GM19025 (cell line): ENCODE data around the gene ECM2.
"Not testable (repeated sequence)": the region's sequence is repeated elsewhere in the genome, so short reads cannot be mapped to it uniquely, and the experiment has no call there.

Source experiments
- ATAC-seq: cut with Tn5 transposase; IDR thresholded peaks from one replicate; pipeline ENCODE4 v1.9.1; 2021; ENCODE audit warnings: mild to moderate bottlenecking, low read depth, moderate library complexity; ENCODE audit not compliant: unreplicated experiment

ECM2 gene

DNA sequence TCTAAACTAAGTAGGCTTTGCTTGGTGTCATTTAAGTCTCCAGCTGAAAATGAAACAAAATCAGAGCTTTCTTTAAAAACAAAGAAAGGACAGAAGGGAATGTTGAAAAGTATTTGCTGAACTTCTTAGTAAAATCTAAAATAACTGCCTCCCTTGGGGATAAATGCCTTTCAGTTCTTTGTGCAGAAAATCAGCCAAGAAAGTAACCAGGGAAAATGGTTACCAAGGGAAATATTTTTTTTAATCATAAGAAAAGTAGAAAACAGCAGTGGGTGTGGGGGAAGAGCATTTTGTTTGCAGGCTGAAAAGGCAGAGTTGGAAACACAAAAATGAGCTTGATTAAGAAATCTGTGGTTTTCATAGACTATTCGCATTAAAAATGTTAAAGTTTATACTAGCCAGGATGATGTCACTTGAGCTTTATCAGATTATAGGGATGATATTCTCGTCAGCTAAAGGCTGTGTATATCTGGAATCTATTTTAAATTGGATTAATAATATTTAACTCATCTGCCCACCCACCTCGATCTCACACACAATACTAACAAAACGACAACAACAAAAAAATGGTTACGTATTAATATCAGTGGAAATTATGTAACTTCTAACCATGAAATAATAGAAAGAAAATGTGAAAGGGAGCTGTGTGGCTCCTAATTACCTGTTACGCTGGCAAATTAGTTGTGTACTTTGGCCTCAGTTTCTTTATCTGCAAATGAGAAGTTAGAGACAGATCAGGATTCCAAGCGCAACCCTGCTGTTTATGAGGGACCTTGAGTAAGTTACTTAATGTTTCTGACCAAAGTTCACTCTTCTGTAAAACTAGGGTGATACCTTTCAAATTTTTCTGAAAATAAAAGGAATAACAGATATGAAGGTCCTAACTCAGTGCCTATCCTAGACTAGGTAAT is at the start of gene ECM2:
TSS of gene ECM2 (minus strand) at position 51 of the 911 bp plus-strand sequence. CDS start 13,124 bp downstream, outside the sequence.
- ATAC-seq = no peak

- no peak for ATAC-seq
Measured at GRCh38 chr9:92576175-92576574, 40.4 kb upstream of the ECM2 start.

DNA sequence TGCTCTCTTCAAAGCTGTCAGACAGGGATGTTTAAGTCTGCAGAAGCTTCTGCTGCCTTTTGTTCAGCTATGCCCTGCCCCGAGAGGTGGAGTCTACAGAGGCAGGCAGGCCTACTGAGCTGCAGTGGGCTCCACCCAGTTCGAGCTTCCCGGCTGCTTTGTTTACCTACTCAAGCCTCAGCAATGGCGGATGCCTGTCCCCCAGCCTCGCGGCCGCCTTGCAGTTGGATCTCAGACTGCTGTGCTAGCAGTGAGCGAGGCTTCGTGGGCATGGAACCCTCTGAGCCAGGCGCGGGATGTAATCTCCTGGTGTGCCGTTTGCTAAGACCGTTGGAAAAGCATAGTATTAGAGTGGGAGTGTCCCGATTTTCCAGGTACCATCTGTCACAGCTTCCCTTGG is 37.8 kb upstream of the ECM2 start:
- not testable (repeated sequence) for ATAC-seq

- not testable (repeated sequence) for ATAC-seq
Measured at GRCh38 chr9:92571871-92572270, 36.1 kb upstream of the ECM2 start.

DNA sequence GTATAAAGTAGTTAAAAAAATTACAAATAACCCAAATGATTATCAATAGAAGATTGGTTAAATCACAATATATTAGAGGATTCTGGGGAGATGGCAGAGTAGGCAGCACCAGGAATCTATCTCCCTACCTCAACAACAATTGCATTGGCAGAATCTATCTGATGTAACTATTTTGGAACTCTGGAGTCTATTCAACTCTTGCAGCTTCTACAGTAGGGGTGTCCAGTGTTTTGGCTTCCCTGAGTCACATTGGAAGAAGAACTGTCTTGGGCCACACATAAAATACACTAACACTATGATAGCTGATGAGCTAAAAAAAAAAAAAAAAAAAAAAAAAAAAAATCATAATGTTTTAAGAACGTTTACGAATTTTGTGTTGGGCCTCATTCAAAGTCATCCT is 29.2 kb upstream of the ECM2 start:
- no peak for ATAC-seq

GRCh38 chr9:92564504-92564903 is 28.7 kb upstream of the ECM2 start:
- ATAC-seq = no peak

- no peak for ATAC-seq
Measured at GRCh38 chr9:92563116-92564100, 27.6 kb upstream of the ECM2 start.

DNA sequence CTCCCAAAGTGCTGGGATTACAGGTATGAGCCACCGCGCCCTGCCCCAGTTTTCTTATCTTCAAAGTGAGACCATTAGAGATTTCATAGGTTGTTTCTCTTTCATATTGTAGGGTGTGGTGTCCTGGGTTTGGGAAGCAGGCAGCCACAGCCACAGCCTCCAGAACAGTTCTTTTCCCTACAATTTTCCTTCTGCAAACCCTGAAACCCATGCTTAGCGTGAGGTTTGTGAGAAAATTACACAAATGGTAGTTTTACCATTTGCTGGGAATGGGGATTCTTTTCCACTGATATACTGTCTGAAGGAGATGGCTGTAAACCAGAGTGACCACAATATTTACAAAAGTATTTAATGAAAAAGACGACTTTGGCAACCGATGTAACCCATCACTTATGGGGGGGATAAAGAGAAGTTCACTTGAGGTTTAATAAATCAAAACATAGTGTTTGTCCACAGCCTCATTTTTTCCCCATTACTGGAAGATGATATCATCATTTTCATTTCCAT is 26.7 kb upstream of the ECM2 start:
- no peak for ATAC-seq

- no peak for ATAC-seq
Measured at GRCh38 chr9:92561374-92562330, 25.9 kb upstream of the ECM2 start.

DNA sequence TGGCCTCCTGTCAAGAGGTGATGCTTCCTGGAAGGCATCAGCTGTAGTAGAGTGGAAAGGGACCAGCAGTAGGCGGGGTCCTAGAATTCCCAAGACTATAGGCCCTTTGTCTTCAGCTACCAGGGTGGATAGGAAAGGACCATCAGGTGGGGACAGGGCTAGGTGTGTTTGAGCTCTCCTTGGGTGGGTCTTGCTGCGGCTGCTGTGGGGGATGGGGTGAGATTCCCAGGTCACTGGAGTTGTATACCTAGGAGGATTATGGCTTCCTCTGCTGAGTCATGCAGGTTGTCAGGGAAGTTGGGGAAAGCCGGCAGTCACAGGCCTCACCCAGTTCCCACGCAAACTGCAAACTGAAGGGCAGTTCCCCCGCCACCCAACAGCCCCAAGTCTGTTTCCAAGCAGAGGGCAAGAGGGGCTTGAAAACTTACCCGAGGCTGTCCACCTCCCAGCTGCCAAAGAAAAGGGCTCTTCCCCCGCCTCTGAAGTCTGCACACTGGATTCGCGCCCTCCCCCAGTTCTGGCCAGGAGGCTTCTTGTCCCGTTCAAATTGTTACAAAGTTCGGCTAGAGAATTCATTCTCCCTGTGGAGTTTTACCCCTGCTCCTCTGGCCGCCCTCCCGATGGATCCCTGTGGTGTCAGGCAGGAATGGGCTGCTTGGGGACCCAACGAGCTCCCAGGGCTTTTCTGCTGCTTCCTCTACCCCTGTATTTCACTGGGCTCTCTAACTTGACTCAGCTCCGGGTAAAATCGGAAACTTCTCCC is 23.0 kb upstream of the ECM2 start:
- ATAC-seq = no peak

- no peak for ATAC-seq
Measured at GRCh38 chr9:92550765-92551164, 15.0 kb upstream of the ECM2 start.

DNA sequence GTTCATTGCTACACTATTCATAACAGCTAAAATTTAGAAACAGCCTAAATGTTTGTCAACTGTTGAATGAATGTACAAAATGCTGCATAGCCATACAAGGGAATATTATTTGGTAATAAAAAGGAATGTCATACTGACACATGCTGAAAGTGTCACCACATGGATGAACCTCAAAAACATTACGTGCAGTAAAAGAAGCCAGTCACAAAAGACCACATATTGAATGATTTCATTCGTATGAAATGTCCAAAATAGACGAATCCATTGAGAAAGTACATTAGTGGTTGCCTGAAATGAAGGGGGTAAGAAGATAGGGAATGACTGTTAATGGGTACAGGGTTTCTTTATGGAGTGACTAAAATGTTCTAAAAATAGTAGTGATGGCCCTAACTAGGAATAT is 11.6 kb upstream of the ECM2 start:
- ATAC-seq = no peak

DNA sequence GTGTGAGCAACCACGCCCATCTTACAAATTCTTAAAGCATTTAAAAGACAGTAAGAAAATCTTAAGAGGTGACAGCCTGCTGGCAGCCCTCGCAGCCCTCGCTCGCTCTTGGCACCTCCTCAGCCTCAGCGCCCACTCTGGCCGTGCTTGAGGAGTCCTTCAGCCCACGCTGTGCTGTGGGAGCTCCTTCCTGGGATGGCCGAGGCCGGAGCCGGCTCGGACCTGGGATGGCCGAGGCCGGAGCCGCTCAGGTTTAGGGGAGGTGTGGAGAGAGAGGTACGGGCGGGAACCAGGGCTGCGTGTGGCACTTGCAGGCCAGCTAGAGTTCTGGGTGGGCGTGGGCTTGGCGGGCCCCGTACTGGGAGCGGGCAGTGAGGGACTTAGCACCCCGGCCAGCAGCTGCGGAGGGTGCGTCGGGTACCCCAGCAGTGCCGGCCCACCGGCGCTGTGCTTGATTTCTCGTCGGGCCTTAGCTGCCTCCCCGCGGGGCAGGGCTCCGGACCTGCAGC is 9.3 kb upstream of the ECM2 start:
- ATAC-seq = no peak

- no peak for ATAC-seq
Measured at GRCh38 chr9:92543972-92544371, 8.2 kb upstream of the ECM2 start.

DNA sequence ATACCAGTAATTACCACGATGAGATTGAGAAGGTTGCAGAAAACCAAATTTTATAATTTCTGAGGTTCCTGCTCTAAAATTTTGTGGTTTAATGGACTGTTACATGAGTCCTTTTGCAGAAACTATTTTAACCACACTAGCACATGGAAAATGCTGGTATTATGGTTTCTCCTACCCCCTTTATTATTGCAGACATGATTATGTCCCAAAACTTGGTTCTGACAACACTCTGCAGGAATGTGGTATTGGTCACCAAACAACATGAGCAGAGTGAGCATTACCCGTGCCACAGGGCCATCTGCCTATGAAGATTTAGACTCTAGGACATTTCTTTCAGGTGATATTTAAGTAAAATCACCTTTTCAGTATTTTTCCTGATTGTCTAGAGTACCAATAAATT is 2.8 kb upstream of the ECM2 start:
- no peak for ATAC-seq

DNA sequence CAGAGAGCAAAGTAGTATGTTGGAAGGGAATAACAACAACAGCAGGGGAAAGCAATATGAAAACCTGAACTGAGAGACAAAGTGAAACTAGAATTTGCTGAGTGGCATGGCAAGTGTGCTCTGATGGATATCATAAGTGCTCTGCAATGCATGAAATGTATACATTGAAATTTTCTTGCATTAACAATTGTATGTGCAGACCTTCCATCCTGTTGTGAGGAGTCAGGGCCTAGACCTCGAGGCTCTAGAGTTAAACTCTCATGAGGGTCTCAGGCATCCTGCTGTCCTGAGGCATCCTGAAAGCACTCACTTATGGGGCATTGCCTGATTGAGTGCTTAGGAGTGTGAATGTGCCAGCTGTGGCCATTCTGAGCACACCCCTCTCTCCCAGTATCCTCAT is 1.1 kb downstream of the ECM2 start:
- peak; percentile 64 for ATAC-seq

DNA sequence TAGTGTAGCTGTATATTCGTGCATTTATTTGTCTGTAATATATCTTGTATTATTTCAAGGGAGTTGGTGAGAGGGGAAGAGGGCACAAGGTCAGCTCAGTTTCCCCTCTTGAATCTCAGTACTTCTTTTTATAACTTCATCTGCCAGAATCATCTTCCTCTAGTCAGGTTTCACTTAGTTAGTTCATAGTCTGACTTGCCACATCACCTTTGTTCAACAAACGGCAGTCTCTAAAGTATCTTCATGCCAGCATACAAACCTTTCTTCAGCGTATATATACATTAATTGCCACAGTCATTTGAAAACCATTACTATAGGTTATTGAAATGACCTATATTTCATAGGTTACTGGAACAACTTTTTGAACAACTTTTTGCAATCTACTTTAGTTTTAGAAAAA is 1.6 kb downstream of the ECM2 start:
- no peak for ATAC-seq

GRCh38 chr9:92530893-92531292 is 4.9 kb downstream of the ECM2 start:
- no peak for ATAC-seq

GRCh38 chr9:92529124-92529523 is 6.7 kb downstream of the ECM2 start:
- no peak for ATAC-seq
